NT2/D1 (cell line): Measurements from ENCODE around the gene KAZN.

ENCODE experiments used
- YY1 ChIP-seq: IDR thresholded peaks from 2 replicates; pipeline ENCODE4 v1.6.1; 2011; ENCODE audit not compliant: insufficient read length, insufficient read depth
- ZNF274 ChIP-seq: IDR thresholded peaks from 2 replicates; pipeline ENCODE4 v1.6.1; 2011; ENCODE audit warnings: mild to moderate bottlenecking, low read depth, low read length

DNA sequence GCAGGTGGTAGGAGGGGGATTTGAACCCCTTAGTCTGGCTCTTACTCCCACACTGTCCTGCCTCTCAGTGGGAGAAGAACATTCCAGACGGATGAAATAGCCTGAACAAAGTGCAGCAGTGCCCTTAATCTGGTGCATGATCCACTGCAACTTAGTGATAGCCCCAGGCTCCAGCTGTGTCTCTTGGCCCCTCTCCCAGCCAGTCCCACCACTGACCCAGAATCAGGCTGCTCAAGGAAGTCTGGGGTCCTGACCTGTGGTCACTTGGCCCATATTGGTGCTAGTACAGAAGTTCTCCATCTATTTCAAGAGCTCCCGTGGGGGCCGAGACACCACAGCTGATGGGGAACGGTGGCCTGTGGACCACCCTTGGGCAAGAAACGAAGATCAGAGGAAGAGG lies 255.0 kb downstream of the KAZN start:
- TF ChIP-seq YY1: no peak
- no peak for TF ChIP-seq ZNF274
